Fibroblast of lung (primary cell): ENCODE measurements around the gene GPC2. TPM values are rescaled to one million over a fixed set of nuclear protein-coding genes. Genes with fewer than 3 reads are reported as not detected.

ENCODE experiments used
- DNase-seq, 2 donors: peaks; one replicate each; pipeline versions ENCODE4 v3.0.0 to v3.0.0-alpha.2; 2010; ENCODE audit warnings: low read depth in 2 of 2
- H2AFZ ChIP-seq: 2 replicates; pipeline ENCODE4 v1.5.1; 2012; ENCODE audit warnings: low read length, control low read depth, inconsistent platforms
- H3K27ac ChIP-seq: 2 replicates; pipeline ENCODE4 v1.5.1; 2011; ENCODE audit warnings: low read length, control low read depth; ENCODE audit not compliant: insufficient read depth
- H3K27me3 ChIP-seq: 2 replicates; pipeline ENCODE4 v1.5.1; 2011; ENCODE audit warnings: mild to moderate bottlenecking, low read length; ENCODE audit not compliant: control insufficient read depth, insufficient read depth
- H3K36me3 ChIP-seq: 2 replicates; pipeline ENCODE4 v1.5.1; 2011; ENCODE audit warnings: low read length; ENCODE audit not compliant: control insufficient read depth, insufficient read depth
- H3K4me1 ChIP-seq: 2 replicates; pipeline ENCODE4 v1.5.1; 2011; ENCODE audit warnings: low read length; ENCODE audit not compliant: control insufficient read depth, insufficient read depth; ENCODE audit errors: extremely low read depth
- H3K4me2 ChIP-seq: 2 replicates; pipeline ENCODE4 v1.5.1; 2011; ENCODE audit warnings: low read length, control low read depth; ENCODE audit not compliant: insufficient read depth; ENCODE audit errors: extremely low read depth
- H3K4me3 ChIP-seq, 4 experiments: fragments of 200-600 bp in 1 of 4; sonication (generic) in 1 of 4; replicated peaks in 1 of 4; 2 replicates each; pipeline ENCODE4 v1.5.1; 2011 to 2016; ENCODE audit warnings: low read length in 4 of 4, low read depth in 3 of 4, mild to moderate bottlenecking in 3 of 4, control low read depth in 2 of 4, inconsistent platforms in 1 of 4, mixed read lengths in 1 of 4; ENCODE audit not compliant: insufficient read depth in 1 of 4; ENCODE audit errors: control extremely low read depth in 1 of 4
- H3K79me2 ChIP-seq: 2 replicates; pipeline ENCODE4 v1.5.1; 2012; ENCODE audit warnings: mild to moderate bottlenecking, low read length, inconsistent platforms; ENCODE audit not compliant: control insufficient read depth, insufficient read depth
- H3K9ac ChIP-seq: 2 replicates; pipeline ENCODE4 v1.5.1; 2011; ENCODE audit warnings: mild to moderate bottlenecking, low read length, control low read depth; ENCODE audit not compliant: insufficient read depth
- H3K9me3 ChIP-seq: 2 replicates; pipeline ENCODE4 v1.5.1; 2012; ENCODE audit warnings: low read depth, low read length; ENCODE audit not compliant: control insufficient read depth, insufficient read depth
- H4K20me1 ChIP-seq: 2 replicates; pipeline ENCODE4 v1.5.1; 2011; ENCODE audit warnings: low read length; ENCODE audit not compliant: control insufficient read depth, insufficient read depth; ENCODE audit errors: extremely low read depth
- EZH2 ChIP-seq: IDR thresholded peaks from 2 replicates; pipeline ENCODE4 v1.5.1; 2012; ENCODE audit warnings: low read length, control low read depth, mild to moderate bottlenecking; ENCODE audit errors: missing control alignments
- polyA plus RNA-seq, 2 donors: library from polyadenylated mRNA; depleted of rRNA in 1 of 2; stranded (reverse) in 1 of 2; unstranded in 1 of 2; fragments of >200 nt; gene quantifications; 2 replicates each; pipeline ENCODE4 v1.2.1, GENCODE V29; 2011 to 2012; ENCODE audit warnings: missing spikeins in 1 of 2
- total RNA-seq: library from RNA; depleted of rRNA; stranded (reverse); fragments of >200 nt; gene quantifications from 2 replicates; pipeline ENCODE4 v1.2.1, GENCODE V29; 2014
- TF ChIP-seq, protein P1 (sequence below), 2 donors: IDR thresholded peaks in 1 of 2; conservative IDR thresholded peaks in 1 of 2; 1 replicate in 1 of 2; 2 replicates in 1 of 2; pipeline ENCODE4 v1.5.1; 2011 to 2012; ENCODE audit warnings: low read length in 2 of 2, control low read depth in 1 of 2, inconsistent platforms in 1 of 2, low read depth in 1 of 2, mild to moderate bottlenecking in 1 of 2

Gene GPC2
- total and polyA plus RNA-seq, 2 donors (not counting 1 experiment from before 2014, with no cell fraction given): 0.35 to 2.3 TPM

DNA sequence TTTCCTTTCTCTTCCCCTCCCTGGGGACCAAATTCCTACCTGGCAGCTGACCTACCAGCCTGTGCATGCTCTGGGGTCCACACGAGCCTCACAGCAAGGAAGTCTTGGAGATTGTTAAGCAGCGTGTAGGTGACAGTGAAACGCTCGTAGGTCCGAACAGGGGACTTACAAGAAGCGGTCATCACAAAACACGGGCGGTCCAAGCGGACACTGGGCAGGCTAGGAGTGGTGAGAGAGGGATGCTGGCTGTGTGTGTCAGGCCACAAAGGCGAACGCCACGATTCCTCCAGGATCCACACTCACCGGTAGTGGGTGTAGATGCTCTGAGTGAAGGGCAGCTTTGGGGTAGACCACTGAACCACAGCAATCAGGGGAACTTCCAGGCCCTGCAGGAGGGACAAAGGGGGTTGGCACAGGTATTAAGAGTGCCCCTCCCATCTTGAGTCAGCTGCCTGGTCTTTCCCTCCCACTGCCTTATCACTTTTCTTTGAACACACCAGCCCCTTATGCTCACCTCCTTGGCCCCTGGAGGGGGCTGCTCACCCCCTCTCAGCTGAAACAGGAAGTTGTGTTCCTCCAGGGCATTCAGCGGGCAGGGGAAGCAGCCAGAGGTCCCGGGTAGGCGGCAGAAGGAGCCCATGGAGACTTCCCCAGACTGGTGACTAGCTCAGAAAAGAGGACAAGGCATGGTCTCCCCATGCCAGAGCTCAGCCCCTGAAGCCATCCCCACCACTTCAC lies 20.7 kb downstream of the GPC2 start:
- Histone ChIP-seq H3K36me3 (peaks cover 19% of the 10 kb centered on the region), H3K79me2 (peaks cover 8% of the 10 kb centered on the region), H3K4me1 (peaks cover 4% of the 10 kb centered on the region), H2AFZ (no peak overlapping the region), H3K27me3 (no peaks in the 10 kb centered on the region), H3K9ac (no peak overlapping the region), H3K9me3 (no peaks in the 10 kb centered on the region), H3K4me2 (no peak overlapping the region), H3K27ac (no peak overlapping the region), H4K20me1 (no peaks in the 10 kb centered on the region), H3K4me3 (no peak overlapping the region)
- no peak for DNase-seq
- TF ChIP-seq EZH2: no peak
- TF ChIP-seq, protein P1, sequence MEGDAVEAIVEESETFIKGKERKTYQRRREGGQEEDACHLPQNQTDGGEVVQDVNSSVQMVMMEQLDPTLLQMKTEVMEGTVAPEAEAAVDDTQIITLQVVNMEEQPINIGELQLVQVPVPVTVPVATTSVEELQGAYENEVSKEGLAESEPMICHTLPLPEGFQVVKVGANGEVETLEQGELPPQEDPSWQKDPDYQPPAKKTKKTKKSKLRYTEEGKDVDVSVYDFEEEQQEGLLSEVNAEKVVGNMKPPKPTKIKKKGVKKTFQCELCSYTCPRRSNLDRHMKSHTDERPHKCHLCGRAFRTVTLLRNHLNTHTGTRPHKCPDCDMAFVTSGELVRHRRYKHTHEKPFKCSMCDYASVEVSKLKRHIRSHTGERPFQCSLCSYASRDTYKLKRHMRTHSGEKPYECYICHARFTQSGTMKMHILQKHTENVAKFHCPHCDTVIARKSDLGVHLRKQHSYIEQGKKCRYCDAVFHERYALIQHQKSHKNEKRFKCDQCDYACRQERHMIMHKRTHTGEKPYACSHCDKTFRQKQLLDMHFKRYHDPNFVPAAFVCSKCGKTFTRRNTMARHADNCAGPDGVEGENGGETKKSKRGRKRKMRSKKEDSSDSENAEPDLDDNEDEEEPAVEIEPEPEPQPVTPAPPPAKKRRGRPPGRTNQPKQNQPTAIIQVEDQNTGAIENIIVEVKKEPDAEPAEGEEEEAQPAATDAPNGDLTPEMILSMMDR (conservative IDR thresholded peaks at IDR 0.05 in 1 of 2, IDR thresholded peaks at IDR 0.05 in 1 of 2; ENCODE audit: low read depth in 1 of 2, low read length in 2 of 2): no peak

DNA sequence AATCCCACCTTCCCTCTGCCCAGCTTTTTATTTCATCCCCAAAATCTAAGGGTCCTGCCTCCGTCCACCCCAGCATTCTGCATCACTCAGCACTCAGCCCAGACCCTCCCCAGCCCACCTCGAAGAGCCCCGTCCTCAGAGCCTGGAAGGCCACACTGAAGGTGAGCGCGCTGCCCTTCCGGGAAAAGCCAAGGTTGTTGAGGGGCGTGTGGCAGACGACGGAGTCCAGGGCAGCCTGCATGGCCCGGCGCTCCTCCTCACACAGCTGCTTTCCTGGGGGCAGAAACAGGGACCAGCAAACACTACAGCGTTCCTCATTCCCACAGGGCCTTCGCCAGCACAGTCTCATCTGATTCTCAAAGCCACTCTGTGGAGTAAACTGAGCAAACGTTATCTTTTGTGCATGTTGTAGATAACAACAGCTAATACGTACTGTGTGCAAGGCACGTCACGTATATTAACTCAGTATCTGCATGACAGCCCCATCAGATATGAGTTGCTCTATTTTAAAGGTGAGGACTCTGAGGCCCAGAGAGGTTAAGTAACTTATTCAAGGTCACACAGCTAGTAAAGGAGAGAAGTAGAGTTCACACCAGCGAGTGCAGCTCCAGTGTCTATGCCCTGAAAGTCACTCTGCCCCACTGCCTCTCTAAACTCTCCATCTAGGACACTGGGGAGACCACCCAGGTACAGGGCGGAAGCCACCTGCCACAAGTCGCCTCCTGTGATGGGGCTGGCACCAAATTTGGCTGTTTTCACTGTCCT lies 21.4 kb downstream of the GPC2 start:
- Histone ChIP-seq H3K27ac (no peak overlapping the region), H3K9me3 (no peaks in the 10 kb centered on the region), H3K79me2 (peaks cover 8% of the 10 kb centered on the region), H3K27me3 (no peaks in the 10 kb centered on the region), H3K9ac (no peak overlapping the region), H3K4me3 (no peak overlapping the region), H4K20me1 (no peaks in the 10 kb centered on the region), H3K36me3 (peaks cover 19% of the 10 kb centered on the region), H3K4me1 (peaks cover 4% of the 10 kb centered on the region), H2AFZ (no peak overlapping the region), H3K4me2 (no peak overlapping the region)
- no peak for TF ChIP-seq EZH2
- TF ChIP-seq, protein P1 (conservative IDR thresholded peaks at IDR 0.05 in 1 of 2, IDR thresholded peaks at IDR 0.05 in 1 of 2; ENCODE audit: low read depth in 1 of 2, low read length in 2 of 2): no peak
- no peak for DNase-seq

DNA sequence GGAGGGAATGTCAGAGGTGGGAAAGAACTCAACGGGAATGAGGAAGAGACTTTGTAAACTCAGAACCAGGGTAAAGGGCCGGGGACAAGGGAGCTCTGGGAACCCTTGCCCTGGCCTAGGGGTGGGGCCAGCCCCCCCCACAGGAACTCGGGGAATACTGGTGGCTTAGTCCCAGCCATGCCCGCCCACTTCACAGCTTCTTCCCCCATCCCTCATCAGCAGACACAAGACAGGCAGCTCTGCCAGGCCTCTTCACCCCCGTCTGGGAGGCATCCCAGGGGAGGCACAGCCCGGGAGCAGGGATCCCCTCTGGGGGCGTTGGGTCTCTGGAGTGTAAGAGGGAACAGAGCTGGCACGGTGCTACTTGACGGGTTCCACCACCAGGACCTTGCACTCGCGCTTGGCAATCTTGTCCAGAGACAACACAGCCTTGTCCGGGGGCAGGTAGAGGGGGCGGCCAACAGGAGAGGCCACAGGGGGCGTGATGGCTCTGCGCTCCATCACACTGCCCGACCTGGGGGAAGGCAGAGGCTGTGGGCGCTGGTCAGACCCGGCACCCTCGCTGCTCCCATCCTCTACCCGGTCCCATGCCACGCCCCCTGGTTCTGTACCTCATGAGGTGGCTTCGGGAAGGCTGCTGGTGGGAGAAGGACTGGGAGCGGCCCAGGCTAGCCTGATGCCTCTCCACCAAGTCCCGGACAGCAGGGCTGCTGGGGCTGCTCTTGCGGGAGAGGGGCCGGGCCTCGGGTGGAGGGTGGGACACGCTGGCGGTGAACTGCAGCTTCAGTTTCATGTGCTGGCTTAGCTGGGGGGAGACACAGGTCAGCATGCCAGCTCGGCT lies 22.3 kb downstream of the GPC2 start:
- Histone ChIP-seq H3K27me3 (no peaks in the 10 kb centered on the region), H3K79me2 (peaks cover 8% of the 10 kb centered on the region), H3K4me3 (no peak overlapping the region), H4K20me1 (no peaks in the 10 kb centered on the region), H3K9ac (no peak overlapping the region), H2AFZ (no peak overlapping the region), H3K4me1 (peaks cover 4% of the 10 kb centered on the region), H3K27ac (no peak overlapping the region), H3K4me2 (no peak overlapping the region), H3K36me3 (peaks cover 19% of the 10 kb centered on the region), H3K9me3 (no peaks in the 10 kb centered on the region)
- TF ChIP-seq, protein P1 (conservative IDR thresholded peaks at IDR 0.05 in 1 of 2, IDR thresholded peaks at IDR 0.05 in 1 of 2; ENCODE audit: low read depth in 1 of 2, low read length in 2 of 2): no peak
- TF ChIP-seq EZH2: no peak
- no peak for DNase-seq
